BLaER1 treated with 17β-estradiol and CSF1 and Interleukin-3, amounts not matched to agents 10 nM and 100 nM (cell line): ENCODE results near the gene MROH8.

ENCODE experiments used
- H3K27ac ChIP-seq, 11 experiments: shearing (Covaris generic); formaldehyde crosslinking; 2 replicates each; pipeline ENCODE4 v1.8.1; 2022
- H3K27me3 ChIP-seq, 11 experiments: shearing (Covaris generic); formaldehyde crosslinking; 2 replicates each; pipeline ENCODE4 v1.8.1; 2022
- H3K36me3 ChIP-seq, 11 experiments: shearing (Covaris generic); formaldehyde crosslinking; 2 replicates each; pipeline ENCODE4 v1.8.1; 2022
- H3K4me1 ChIP-seq, 10 experiments: shearing (Covaris generic); formaldehyde crosslinking; 2 replicates each; pipeline ENCODE4 v1.8.1; 2022
- H3K4me2 ChIP-seq, 11 experiments: shearing (Covaris generic); formaldehyde crosslinking; 2 replicates each; pipeline ENCODE4 v1.8.1; 2022
- H3K4me3 ChIP-seq, 10 experiments: shearing (Covaris generic); formaldehyde crosslinking; 2 replicates each; pipeline ENCODE4 v1.8.1; 2022
- H3K9ac ChIP-seq, 11 experiments: shearing (Covaris generic); formaldehyde crosslinking; 2 replicates each; pipeline ENCODE4 v1.8.1; 2022
- H3K9me3 ChIP-seq, 11 experiments: shearing (Covaris generic); formaldehyde crosslinking; replicated peaks in 1 of 11; 2 replicates each; pipeline ENCODE4 v1.8.1; 2022
- H4K20me1 ChIP-seq, 11 experiments: shearing (Covaris generic); formaldehyde crosslinking; 2 replicates each; pipeline ENCODE4 v1.8.1; 2022
- Cebpa-rat ChIP-seq, 11 experiments: shearing (Covaris generic); IDR thresholded peaks; 2 replicates each; pipeline ENCODE4 v1.8.1; 2022

MROH8 gene

GRCh38 chr20:37219751-37220668 lies 40.7 kb upstream of the MROH8 start:
- Histone ChIP-seq H4K20me1 (peaks cover 0 to 45% (median 18%) of the 10 kb centered on the region in 11 experiments; a peak in 17 of 22 replicates), H3K4me1 (peaks cover 0 to 25% (median 0%) of the 10 kb centered on the region in 10 experiments; a peak in 7 of 20 replicates), H3K27me3 (no peaks in the 10 kb centered on the region), H3K4me2 (no peak overlapping the region), H3K9me3 (0 out of 22 replicates have a peak, but pooled peaks cover 0 to 4% (median 0%) of the 10 kb centered on the region in 11 experiments), H3K36me3 (peaks cover 78 to 100% (median 99%) of the 10 kb centered on the region in 11 experiments), H3K27ac (no peak overlapping the region), H3K4me3 (no peak overlapping the region), H3K9ac (no peak overlapping the region)
- TF ChIP-seq Cebpa-rat (IDR thresholded peaks at IDR 0.05) = no peak

- Histone ChIP-seq H3K4me1 (peaks cover 0 to 22% (median 0%) of the 10 kb centered on the region in 10 experiments; a peak in 7 of 20 replicates), H3K27me3 (no peaks in the 10 kb centered on the region), H3K9ac (no peak overlapping the region), H3K27ac (no peak overlapping the region), H3K36me3 (peaks cover 78 to 100% (median 99%) of the 10 kb centered on the region in 11 experiments), H3K4me3 (no peak overlapping the region), H3K9me3 (0 out of 22 replicates have a peak, but pooled peaks cover 0 to 4% (median 0%) of the 10 kb centered on the region in 11 experiments), H4K20me1 (peaks cover 0 to 55% (median 18%) of the 10 kb centered on the region in 11 experiments; a peak in 17 of 22 replicates), H3K4me2 (no peak overlapping the region)
- no peak for TF ChIP-seq Cebpa-rat (IDR thresholded peaks at IDR 0.05)
Measured at GRCh38 chr20:37218976-37219375, 39.6 kb upstream of the MROH8 start.

DNA sequence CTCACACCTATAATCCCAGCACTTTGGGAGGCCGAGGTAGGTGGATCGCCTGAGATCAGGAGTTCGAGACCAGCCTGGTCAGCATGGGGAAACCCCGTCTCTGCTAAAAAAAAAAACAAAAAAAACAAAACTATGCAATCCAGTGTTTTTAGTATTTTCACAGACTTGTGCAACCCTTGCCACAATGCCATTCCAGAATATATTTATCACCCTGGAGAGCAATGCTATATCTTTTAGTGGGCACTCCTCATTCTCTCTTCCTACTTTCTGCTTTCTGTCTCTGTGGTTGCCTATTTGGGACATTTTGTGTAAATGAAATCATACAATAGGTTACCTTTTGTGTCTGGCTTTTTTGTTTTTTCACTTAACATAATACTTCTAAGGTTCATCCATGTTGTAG lies 39.1 kb upstream of the MROH8 start:
- peaks cover 79 to 100% (median 99%) of the 10 kb centered on the region in 11 experiments for H3K36me3 ChIP-seq
- 0 out of 22 replicates have a peak, but pooled peaks cover 0 to 4% (median 0%) of the 10 kb centered on the region in 11 experiments for H3K9me3 ChIP-seq
- no peaks in the 10 kb centered on the region for H3K27me3 ChIP-seq
- no peak overlapping the region for H3K27ac ChIP-seq
- no peak overlapping the region for H3K4me3 ChIP-seq
- TF ChIP-seq Cebpa-rat (IDR thresholded peaks at IDR 0.05) = no peak
- H3K9ac ChIP-seq = no peak overlapping the region
- peaks cover 0 to 56% (median 19%) of the 10 kb centered on the region in 11 experiments; a peak in 18 of 22 replicates for H4K20me1 ChIP-seq
- H3K4me1 ChIP-seq = peaks cover 0 to 17% (median 0%) of the 10 kb centered on the region in 10 experiments; a peak in 7 of 20 replicates
- H3K4me2 ChIP-seq = no peak overlapping the region

- no peak overlapping the region for H3K9ac ChIP-seq
- H3K27me3 ChIP-seq = no peaks in the 10 kb centered on the region
- TF ChIP-seq Cebpa-rat (IDR thresholded peaks at IDR 0.05) = no peak
- H4K20me1 ChIP-seq = peaks cover 11 to 58% (median 27%) of the 10 kb centered on the region in 11 experiments; a peak in 17 of 22 replicates
- no peaks in the 10 kb centered on the region for H3K9me3 ChIP-seq
- H3K27ac ChIP-seq = no peak overlapping the region
- peaks cover 99 to 100% (median 100%) of the 10 kb centered on the region in 11 experiments for H3K36me3 ChIP-seq
- no peak overlapping the region for H3K4me3 ChIP-seq
- no peak overlapping the region for H3K4me2 ChIP-seq
- H3K4me1 ChIP-seq = no peaks in the 10 kb centered on the region
Measured at GRCh38 chr20:37209661-37210314, 30.4 kb upstream of the MROH8 start.

- H3K9me3 ChIP-seq = no peaks in the 10 kb centered on the region
- H3K27ac ChIP-seq = no peak overlapping the region
- no peak overlapping the region for H3K4me2 ChIP-seq
- no peak overlapping the region for H3K9ac ChIP-seq
- TF ChIP-seq Cebpa-rat (IDR thresholded peaks at IDR 0.05) = no peak; a peak in 1 of 22 replicates
- H3K4me1 ChIP-seq = no peaks in the 10 kb centered on the region
- peaks cover 99 to 100% (median 100%) of the 10 kb centered on the region in 11 experiments for H3K36me3 ChIP-seq
- peaks cover 17 to 64% (median 33%) of the 10 kb centered on the region in 11 experiments; a peak in 20 of 22 replicates for H4K20me1 ChIP-seq
- H3K4me3 ChIP-seq = no peak overlapping the region
- H3K27me3 ChIP-seq = no peaks in the 10 kb centered on the region
Measured at GRCh38 chr20:37209193-37209592, 29.8 kb upstream of the MROH8 start.

GRCh38 chr20:37207171-37207570 lies 27.8 kb upstream of the MROH8 start:
- no peak for TF ChIP-seq Cebpa-rat (IDR thresholded peaks at IDR 0.05)
- Histone ChIP-seq H3K4me1 (no peaks in the 10 kb centered on the region), H4K20me1 (peaks cover 28 to 75% (median 54%) of the 10 kb centered on the region in 11 experiments; a peak in 21 of 22 replicates), H3K9me3 (no peaks in the 10 kb centered on the region), H3K27ac (no peak overlapping the region), H3K4me3 (no peak overlapping the region), H3K4me2 (no peak overlapping the region), H3K27me3 (no peaks in the 10 kb centered on the region), H3K9ac (no peak overlapping the region), H3K36me3 (peaks cover 98 to 100% (median 100%) of the 10 kb centered on the region in 11 experiments)

DNA sequence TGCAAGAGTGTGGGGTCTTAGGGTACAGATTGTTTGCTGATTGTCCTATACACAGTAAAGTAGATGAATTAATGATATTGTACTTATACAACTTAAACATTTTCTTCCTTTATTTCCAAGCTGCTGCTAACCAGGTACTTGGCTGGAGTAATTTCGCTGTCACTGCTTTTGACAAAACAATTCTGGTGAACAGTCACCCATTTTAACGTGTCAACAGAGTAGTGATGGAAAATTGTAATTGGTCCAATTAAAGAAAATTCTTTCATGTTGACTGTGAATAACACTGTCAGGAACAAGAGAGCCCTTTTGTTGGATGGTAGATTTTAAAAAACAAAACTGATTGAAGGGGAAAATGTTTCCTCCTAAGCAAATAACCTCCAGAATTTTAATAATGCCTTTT lies 26.4 kb upstream of the MROH8 start:
- H3K27me3 ChIP-seq = no peaks in the 10 kb centered on the region
- peaks cover 37 to 80% (median 62%) of the 10 kb centered on the region in 11 experiments; a peak in 21 of 22 replicates for H4K20me1 ChIP-seq
- peaks cover 98 to 100% (median 100%) of the 10 kb centered on the region in 11 experiments for H3K36me3 ChIP-seq
- no peak overlapping the region for H3K27ac ChIP-seq
- no peak overlapping the region for H3K4me2 ChIP-seq
- TF ChIP-seq Cebpa-rat (IDR thresholded peaks at IDR 0.05) = no peak
- no peak overlapping the region for H3K9ac ChIP-seq
- no peak overlapping the region for H3K4me3 ChIP-seq
- H3K4me1 ChIP-seq = no peaks in the 10 kb centered on the region
- H3K9me3 ChIP-seq = no peaks in the 10 kb centered on the region

GRCh38 chr20:37205130-37205529 lies 25.8 kb upstream of the MROH8 start:
- H3K36me3 ChIP-seq = peaks cover 98 to 100% (median 100%) of the 10 kb centered on the region in 11 experiments
- H3K27ac ChIP-seq = no peak overlapping the region
- H3K4me3 ChIP-seq = no peak overlapping the region
- H3K27me3 ChIP-seq = no peaks in the 10 kb centered on the region
- H3K4me2 ChIP-seq = no peak overlapping the region
- TF ChIP-seq Cebpa-rat (IDR thresholded peaks at IDR 0.05) = no peak
- no peaks in the 10 kb centered on the region for H3K4me1 ChIP-seq
- no peak overlapping the region for H3K9ac ChIP-seq
- peaks cover 41 to 83% (median 69%) of the 10 kb centered on the region in 11 experiments; a peak in 21 of 22 replicates for H4K20me1 ChIP-seq
- no peaks in the 10 kb centered on the region for H3K9me3 ChIP-seq

DNA sequence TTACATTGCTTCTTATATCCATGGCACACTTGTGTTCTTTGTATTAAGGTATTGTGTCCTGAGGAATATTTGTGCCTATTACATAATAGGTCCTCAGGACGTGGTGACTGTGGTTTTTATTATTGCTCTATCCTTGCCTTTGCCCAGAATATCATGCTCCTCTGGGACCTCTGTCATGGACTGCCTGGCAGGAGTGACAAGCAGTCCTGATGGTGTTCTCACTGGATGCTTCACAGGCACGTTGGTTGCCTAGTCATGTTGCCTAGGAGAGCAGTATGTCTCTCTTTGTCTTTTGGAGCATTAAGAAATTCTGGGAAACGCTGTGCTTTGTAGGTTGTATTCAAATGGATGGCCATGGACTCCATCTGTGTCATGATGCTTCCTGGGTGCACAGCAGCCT lies 24.7 kb upstream of the MROH8 start:
- no peaks in the 10 kb centered on the region for H3K4me1 ChIP-seq
- H3K27me3 ChIP-seq = no peaks in the 10 kb centered on the region
- H3K36me3 ChIP-seq = peaks cover 98 to 100% (median 100%) of the 10 kb centered on the region in 11 experiments
- H3K27ac ChIP-seq = no peak overlapping the region
- no peak overlapping the region for H3K4me3 ChIP-seq
- H3K9me3 ChIP-seq = no peaks in the 10 kb centered on the region
- no peak for TF ChIP-seq Cebpa-rat (IDR thresholded peaks at IDR 0.05)
- no peak overlapping the region for H3K4me2 ChIP-seq
- peaks cover 45 to 86% (median 70%) of the 10 kb centered on the region in 11 experiments; a peak in 21 of 22 replicates for H4K20me1 ChIP-seq
- H3K9ac ChIP-seq = no peak overlapping the region; a peak in 1 of 22 replicates
